Activated CD8-positive, alpha-beta memory T cell treated with anti-CD3 and anti-CD28 coated beads for 4 hours (primary cell): ENCODE results near the gene FCF1.

Experiments
- DNase-seq, 2 donors: peaks; one replicate each; pipeline ENCODE4 v3.0.0-alpha.2; 2020; ENCODE audit warnings: low read depth in 2 of 2

The FCF1 gene

GRCh38 chr14:74712499-74713394 lies at the start of gene FCF1, which contains the start of gene AREL1:
TSS of gene FCF1 (plus strand) at chr14:74713144. CDS start at chr14:74713198, 54 bp downstream.
TSS of gene AREL1 (minus strand) at chr14:74713080. CDS start at chr14:74685615, 27,465 bp downstream.
- DNase-seq, result peak; percentile 59 to 68

GRCh38 chr14:74663884-74664283 lies 49.1 kb upstream of the FCF1 start:
- no peak for DNase-seq

GRCh38 chr14:74664717-74665116 lies 48.2 kb upstream of the FCF1 start:
- no peak for DNase-seq

GRCh38 chr14:74667758-74668157 lies 45.2 kb upstream of the FCF1 start:
- DNase-seq, result no peak

GRCh38 chr14:74669256-74669655 lies 43.7 kb upstream of the FCF1 start:
- no peak for DNase-seq

- no peak for DNase-seq
Observed at GRCh38 chr14:74669846-74670245, 43.1 kb upstream of the FCF1 start.

- no peak for DNase-seq
Observed at GRCh38 chr14:74670726-74671411, 42.1 kb upstream of the FCF1 start.

- DNase-seq, result no peak
Observed at GRCh38 chr14:74671789-74672188, 41.2 kb upstream of the FCF1 start.

- DNase-seq, result no peak
Observed at GRCh38 chr14:74673768-74674167, 39.2 kb upstream of the FCF1 start.

- DNase-seq, result no peak
Observed at GRCh38 chr14:74675219-74675618, 37.7 kb upstream of the FCF1 start.

- no peak for DNase-seq
Observed at GRCh38 chr14:74682169-74682952, 30.6 kb upstream of the FCF1 start.

- no peak for DNase-seq
Observed at GRCh38 chr14:74683406-74683805, 29.5 kb upstream of the FCF1 start.

GRCh38 chr14:74684434-74684833 lies 28.5 kb upstream of the FCF1 start:
- DNase-seq, result no peak

- DNase-seq, result no peak
Observed at GRCh38 chr14:74685056-74685455, 27.9 kb upstream of the FCF1 start.

GRCh38 chr14:74685921-74686678 lies 26.8 kb upstream of the FCF1 start:
- DNase-seq, result no peak

- no peak for DNase-seq
Observed at GRCh38 chr14:74691456-74691855, 21.5 kb upstream of the FCF1 start.

GRCh38 chr14:74693191-74693590 lies 19.8 kb upstream of the FCF1 start:
- DNase-seq, result no peak

GRCh38 chr14:74695406-74695805 lies 17.5 kb upstream of the FCF1 start:
- no peak for DNase-seq

- no peak for DNase-seq
Observed at GRCh38 chr14:74697011-74697410, 15.9 kb upstream of the FCF1 start.

GRCh38 chr14:74697543-74697942 lies 15.4 kb upstream of the FCF1 start:
- DNase-seq, result no peak

- DNase-seq, result no peak
Observed at GRCh38 chr14:74697976-74698375, 15.0 kb upstream of the FCF1 start.
